IPS DF 4.7 (cell line): ENCODE results near the gene FBXO47.
"Not testable (repeated sequence)": the region's sequence is repeated elsewhere in the genome, so short reads cannot be mapped to it uniquely, and the experiment has no call there.

ENCODE experiments used
- DNase-seq: peaks from one replicate; pipeline ENCODE4 v3.0.0-alpha.2; 2013; ENCODE audit warnings: low spot score; ENCODE audit errors: extremely low read depth

FBXO47 gene

GRCh38 chr17:38980490-38981217 is 13.5 kb upstream of the FBXO47 start:
- DNase-seq: no peak

- no peak for DNase-seq
Observed at GRCh38 chr17:38978180-38978579, 11.0 kb upstream of the FBXO47 start.

DNA sequence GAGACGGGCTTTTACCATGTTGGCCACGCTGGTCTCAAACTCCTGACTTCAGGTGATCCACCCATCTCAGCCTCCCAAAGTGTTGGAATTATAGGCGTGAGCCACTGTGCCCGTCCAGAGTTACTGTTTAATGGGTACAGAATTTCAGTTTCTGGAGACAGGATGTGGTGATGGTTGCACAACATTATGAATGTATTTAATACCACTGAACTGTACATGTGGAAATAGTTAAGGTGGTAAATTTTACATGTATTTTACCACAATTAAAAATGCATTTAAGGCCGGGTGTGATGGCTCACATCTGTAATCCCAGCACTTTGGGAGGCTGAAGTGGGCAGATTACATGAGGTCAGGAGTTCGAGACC is 9.0 kb upstream of the FBXO47 start:
- DNase-seq: not testable (repeated sequence)

GRCh38 chr17:38970804-38971203 is 3.6 kb upstream of the FBXO47 start:
- DNase-seq: no peak

DNA sequence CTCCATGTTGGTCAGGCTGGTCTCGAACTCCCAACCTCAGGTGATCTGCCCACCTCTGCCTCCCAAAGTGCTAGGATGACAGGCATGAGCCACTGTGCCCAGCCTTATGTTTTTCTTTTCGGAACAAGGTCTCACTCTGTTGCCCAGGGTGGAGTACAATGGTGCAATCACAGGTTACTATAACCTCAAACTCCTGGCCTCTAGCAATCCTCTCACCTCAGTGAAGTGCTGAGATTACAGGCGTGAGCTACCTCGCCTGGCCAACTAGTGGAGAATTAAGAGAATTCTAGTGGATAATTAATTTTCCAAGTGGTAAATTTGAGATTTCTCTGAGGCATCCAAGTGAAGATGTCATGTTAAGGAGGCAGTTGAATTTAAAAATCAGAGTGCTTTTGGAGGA is 2.9 kb upstream of the FBXO47 start:
- no peak for DNase-seq

GRCh38 chr17:38969281-38969680 is 2.1 kb upstream of the FBXO47 start:
- no peak for DNase-seq

- no peak for DNase-seq
Observed at GRCh38 chr17:38961413-38961812, 5.8 kb downstream of the FBXO47 start.

DNA sequence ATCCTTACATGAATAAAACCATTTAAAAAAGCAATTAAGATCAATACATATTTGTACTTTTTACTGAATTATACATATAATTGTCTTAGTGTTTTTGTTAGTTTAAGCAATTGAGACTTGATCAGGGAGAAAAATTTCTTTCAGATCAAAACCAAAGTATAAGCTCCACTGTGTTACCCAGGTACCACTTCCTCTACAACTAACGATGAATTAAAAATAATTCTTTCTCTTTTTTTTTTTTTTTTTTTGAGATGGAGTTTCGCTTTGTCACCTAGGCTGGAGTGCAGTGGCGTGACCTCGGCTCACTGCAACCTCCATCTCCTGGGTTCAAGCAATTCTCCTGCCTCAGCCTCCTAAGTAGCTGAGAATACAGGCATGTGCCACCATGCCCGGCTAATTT is 6.8 kb downstream of the FBXO47 start:
- DNase-seq: no peak

DNA sequence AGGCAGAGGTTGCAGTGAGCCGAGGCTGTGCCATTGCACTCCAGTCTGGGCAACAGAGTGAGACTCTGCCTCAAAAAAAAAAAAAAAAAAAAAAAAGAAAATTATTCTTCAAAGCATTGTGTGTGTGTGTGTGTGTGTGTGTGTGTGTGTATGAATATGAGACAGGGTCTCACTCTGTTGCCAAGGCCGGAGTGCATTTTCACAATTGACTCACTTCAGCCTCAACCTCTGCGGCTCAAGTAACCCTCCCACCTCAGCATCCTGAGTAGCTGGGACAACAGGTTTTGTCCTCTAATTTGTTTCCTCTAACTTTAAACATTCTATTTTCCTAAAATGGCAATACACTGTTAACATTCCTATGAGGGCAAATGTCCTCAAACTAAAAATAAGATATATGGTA is 7.7 kb downstream of the FBXO47 start:
- DNase-seq: no peak

- no peak for DNase-seq
Observed at GRCh38 chr17:38958756-38959155, 8.4 kb downstream of the FBXO47 start.

- no peak for DNase-seq
Observed at GRCh38 chr17:38958326-38958725, 8.9 kb downstream of the FBXO47 start.

DNA sequence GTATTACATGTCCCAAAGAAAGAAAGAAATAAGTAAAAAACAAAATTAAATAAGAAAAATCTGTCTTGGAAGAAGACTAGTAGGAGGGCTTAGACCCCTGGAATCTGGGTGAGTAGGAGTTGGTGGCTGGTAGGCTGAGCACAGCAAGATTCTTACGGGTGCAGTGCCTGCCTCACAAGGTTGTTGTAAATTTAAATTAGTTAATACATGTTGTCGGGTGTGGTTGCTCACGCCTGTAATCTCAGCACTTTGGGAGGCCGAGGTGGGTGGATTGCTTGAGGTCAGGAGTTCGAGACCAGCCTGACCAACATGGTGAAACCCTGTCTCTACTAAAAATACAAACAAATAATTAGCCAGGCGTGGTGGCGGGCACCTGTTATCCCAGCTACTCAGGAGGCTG is 13.4 kb downstream of the FBXO47 start:
- not testable (repeated sequence) for DNase-seq

- DNase-seq: no peak
Observed at GRCh38 chr17:38947189-38947588, 20.0 kb downstream of the FBXO47 start.

- DNase-seq: no peak
Observed at GRCh38 chr17:38943607-38944006, 23.6 kb downstream of the FBXO47 start.

- DNase-seq: no peak
Observed at GRCh38 chr17:38942696-38943334, 24.4 kb downstream of the FBXO47 start.

- no peak for DNase-seq
Observed at GRCh38 chr17:38940404-38940803, 26.8 kb downstream of the FBXO47 start.

GRCh38 chr17:38939987-38940386 is 27.2 kb downstream of the FBXO47 start:
- DNase-seq: no peak

DNA sequence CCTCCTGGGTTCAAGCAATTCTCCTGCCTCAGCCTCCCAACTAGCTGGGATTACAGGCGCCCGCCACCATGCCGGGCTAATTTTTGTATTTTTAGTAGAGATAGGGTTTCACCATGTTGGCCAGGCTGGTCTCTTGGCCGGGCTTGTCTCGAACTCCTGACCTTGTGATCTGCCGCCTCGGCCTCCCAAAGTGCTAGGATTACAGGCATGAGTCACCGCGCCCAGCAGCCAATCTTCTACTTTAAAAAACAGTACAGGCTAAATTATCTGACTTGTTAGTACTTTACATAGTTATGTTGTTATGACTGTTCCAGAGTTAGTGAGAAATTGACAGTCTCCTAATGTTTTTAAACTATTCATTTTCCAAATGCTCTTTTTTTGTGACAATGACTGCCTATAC is 33.2 kb downstream of the FBXO47 start:
- not testable (repeated sequence) for DNase-seq

GRCh38 chr17:38930782-38931181 is 36.4 kb downstream of the FBXO47 start:
- not testable (repeated sequence) for DNase-seq

DNA sequence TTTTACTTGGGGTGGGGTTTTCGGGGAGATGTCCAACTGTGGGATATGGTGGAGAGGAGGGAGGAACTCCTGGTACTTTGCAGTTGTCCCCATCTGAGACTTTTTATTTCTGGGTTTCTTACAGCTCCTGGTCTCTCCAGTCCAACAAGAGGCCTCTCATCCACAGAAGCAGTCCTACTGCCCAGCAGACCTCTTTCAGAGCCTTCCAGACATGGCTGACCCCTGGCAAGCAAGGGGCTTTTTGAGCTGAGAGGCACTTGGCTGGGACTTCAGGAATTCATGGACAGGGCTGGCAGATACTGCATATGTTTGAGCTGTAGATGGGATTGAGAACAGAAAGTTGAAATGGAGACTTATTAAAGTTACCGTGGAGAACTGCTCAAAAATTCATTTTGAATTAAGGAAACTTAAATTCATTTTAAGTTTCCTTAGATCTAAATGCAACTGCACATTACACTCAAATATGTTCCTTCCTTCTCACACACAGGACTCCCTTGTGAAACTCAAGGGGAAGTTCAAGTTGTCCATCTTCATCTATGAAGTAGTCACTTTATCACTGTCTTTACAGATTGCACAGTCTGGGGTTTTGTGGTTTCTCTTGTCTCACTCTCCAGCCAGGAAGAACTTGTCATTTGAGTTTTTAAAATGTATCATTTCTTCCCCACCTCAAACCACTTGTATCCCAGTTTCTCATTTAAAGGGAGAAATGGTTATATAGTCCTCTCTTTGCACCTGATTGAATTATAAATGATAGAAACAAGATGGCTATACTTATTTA is 40.7 kb downstream of the FBXO47 start:
- no peak for DNase-seq

DNA sequence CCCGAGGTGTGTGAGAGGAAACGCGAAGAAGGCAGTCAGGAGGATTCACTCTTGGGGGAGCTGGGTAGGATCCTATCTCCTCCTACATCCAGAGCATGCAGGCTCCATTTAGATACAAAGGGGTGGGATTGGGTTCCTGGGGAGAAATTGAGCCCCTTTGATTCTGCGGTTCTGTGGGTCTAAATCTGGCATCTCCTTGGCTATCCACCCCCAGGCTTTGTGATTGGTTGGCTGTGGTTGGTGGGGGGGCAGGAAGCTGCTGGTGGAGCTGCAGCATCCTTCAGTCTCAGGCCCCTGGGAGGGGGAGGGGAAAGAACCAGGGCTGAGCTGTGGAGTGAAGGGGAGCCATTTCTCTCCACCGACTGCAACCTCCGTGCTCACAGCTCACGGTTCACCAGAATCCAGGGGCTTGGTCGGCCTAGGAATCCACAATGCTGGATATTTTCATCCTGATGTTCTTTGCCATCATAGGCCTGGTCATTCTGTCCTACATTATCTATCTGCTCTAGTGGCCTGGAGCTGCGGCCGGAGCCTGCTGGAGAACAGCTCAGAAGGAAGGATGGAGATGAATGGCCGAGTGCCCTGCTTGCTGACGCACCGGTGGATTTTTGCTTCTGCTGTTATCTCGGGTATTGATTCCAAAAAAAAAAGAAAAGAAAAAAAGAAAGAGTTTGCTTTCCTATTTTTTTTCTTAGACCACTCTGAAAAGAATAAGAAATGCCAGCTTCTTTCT is 41.8 kb downstream of the FBXO47 start, which contains the start of gene LASP1NB:
Gene LASP1NB, plus strand, starts transcription at position 352 of the 733 bp plus-strand sequence.
- no peak for DNase-seq
